IPS-11a (cell line): Measurements from ENCODE around the gene EVA1A.

Experiments
- H3K4me3 ChIP-seq: one replicate; pipeline ENCODE4 v1.5.1; 2013; ENCODE audit warnings: low read depth, low read length, control low read depth

EVA1A gene, protein sequence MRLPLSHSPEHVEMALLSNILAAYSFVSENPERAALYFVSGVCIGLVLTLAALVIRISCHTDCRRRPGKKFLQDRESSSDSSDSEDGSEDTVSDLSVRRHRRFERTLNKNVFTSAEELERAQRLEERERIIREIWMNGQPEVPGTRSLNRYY

DNA sequence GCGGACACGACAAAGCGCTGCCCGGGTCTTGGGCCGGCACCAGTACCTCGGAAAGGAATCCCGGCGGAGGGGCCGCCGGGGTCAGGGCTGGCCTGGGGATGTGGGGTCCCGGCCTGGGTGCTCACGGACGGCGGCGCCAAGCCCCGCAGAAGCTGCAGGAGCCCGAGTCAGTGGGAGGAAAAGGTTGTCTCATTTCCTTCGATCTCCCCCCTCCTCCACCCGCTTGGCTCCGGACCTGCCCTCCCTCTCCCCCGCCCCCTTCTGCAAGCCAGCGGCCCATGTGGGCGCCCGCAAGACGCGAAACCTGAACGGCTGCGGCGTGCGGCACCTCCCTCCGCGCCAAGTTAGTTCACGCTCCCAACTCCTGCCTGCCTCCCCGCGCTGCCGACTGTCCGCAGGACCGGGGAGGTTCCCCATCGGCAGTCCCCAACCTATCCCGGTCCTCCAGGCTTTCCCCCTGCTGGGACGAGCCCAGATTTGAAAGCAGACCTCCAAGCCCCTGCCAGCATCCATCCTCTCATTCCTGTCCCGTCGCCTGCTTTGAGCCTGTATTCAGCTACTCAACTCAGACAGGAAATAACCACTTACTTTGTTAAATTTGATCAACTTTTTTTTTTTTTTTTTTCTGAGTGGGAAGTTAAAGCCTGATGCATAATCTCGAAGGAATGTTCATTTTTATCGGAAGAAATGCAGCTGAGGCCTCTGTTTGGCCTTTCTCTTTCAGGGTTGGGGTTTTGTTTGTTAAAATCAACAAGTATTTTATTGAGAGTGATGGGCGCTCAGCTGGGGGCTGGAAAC lies at the start of gene EVA1A:
TSS of gene EVA1A (minus strand) at position 172 of the 798 bp plus-strand sequence. CDS start 42,799 bp downstream, outside the sequence.
- peak within 1 kb of the TSS; percentile 65 for H3K4me3 ChIP-seq

DNA sequence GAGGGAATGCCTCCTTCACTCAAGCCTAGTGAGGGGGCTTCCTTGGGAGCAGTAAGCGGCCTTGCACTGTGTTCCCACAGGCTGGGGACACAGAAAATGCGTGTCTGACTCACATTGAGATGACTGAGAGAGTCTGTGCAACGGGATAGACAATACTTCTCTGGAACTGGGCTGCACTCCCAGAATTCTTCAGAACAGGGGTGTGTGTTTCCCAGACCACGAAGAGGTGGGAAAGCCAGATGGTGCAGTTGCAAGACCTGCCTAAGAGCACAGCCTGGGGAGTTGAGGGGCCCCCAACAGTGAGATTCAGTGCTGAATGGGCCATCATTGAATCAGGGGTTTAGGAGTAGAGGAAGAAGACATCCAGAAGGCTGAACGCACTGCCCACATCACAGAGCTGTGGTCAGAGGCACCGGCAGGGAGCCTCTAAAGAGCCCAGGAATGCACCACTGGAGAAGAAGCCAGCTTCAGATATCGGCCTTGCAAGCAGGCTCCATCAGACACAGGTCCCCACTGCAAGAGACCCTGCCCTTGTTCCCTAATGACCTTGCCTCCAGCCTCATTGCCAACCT lies 49.3 kb upstream of the EVA1A start:
- no peak overlapping the region for H3K4me3 ChIP-seq

DNA sequence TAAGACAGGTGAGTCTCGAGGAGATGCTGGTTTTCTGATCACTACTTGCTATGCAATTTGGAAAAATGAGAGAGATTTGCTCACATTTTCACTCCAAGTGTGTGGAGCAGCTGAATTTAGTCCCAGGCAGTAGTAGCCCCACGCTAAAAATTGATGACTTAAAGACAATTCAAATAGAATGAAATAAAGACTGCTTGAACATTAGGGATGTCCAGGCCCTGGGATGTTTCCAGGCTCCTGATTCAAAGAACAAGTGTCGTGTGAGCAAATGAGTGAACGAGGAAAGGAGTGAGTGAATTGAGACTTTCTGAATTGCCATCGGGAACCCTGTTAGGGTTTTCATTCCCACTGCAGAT lies 48.6 kb upstream of the EVA1A start:
- H3K4me3 ChIP-seq: no peak overlapping the region

DNA sequence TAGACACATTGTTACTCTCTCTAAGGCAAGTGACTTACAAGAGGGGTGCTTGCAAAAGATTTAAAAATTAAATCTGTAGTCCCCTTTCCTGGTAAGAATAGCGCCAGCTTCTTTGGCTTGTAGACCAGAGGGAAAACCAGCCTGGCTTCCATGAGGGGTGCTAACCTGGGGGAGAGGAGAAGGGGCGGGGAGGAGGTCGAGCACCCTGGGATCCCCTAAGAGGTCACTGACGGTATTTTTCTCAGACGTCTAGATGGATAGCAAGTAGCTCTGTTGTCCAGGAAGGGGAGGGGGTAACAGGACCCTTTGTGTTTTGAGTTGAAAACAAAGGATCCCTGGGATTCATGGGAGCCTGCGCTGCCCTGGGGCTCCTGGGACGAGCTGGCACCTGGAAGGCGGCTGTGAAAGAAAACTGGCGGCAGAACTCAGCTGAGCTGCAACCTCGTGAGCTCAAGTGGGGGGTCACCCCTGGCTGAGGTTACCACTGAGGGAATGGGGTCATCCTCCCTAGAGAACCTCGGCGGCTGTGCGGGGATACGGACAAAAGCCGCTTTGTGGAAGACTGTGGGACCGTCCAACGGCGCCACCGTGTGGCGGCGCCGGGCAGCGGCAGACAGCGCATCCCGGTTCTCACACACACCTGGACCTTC lies 48.1 kb upstream of the EVA1A start:
- peak overlapping the region; percentile 31 for H3K4me3 ChIP-seq

DNA sequence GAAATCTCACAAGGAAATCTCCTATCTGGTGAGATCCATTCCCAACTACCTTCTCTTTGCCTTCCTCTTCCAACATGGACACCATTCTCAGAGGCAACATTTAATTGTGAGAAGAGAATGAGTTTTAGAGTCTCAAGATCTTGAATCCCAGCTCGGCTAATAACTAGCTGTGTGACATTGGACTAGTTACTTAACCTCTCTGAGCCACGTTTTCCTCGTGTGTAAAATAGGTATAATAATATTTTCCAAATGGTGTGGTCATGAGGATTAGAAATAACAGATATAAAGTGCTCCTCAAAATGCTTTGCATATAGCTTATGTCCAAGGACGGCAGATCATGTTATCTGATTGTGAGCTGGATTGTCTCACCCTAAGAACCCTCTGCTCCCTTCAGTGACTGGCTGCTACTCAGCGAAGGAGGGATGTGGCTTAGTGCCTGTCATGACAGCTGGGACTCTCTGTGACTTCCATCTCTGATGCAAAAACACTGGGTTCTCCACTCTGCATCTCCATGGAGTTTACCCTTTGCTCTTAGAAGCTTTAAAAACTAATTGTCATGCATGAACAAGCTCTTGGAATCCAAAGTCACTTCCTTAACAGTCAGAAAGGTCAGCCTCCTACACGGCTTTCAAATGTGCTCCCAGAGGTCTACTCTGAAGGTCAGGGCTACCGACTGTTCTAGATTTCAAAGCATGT lies 47.4 kb upstream of the EVA1A start:
- no peak overlapping the region for H3K4me3 ChIP-seq

DNA sequence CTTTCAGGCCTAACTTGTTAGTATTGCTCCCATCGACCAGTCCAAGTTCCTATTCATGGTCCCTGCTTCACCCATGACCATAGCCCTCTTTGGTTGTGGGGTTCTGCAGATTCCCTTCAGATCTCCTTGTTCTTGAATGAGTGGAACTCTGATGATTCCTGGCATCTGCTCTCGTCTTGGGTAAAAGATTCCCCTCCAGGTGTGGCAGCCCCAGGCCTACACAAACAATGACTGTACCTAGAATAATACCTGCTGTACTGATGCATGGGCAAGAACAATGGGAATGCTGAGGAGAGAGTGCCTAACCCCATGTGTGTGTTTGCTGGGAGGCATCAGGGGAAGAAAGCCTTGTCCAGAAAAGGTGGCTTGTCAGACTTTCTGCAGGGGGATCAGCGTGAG lies 46.7 kb upstream of the EVA1A start:
- H3K4me3 ChIP-seq: no peak overlapping the region

DNA sequence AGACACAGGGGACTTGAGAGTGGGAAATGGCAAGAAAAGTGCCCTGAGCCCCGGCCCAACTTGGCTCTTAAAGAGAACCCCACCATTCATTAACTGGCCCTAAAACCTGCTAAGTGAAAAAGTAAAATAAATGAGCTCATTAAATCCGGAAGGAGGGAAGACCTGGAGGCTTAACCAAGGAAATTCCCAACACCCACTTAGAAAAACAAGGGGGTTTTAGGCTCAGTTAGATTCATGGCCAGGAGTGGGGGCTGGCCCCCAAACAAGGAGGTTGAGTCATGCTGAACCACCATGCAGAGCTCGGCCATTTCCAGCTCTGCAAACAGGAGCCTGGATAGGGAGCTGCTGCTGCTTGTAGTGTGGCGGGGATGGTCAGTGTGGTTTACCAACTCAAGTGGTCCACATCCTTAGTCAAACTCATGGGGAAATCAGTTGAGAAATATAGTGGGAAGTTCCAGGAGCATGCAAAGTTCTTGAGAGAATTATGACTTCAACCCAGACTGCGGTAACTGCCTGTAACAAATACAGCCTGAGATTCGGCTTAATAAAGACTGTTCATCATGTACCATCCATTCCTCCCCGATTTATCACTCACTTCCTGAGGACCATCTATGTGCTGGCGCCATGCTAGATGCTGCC lies 46.1 kb upstream of the EVA1A start:
- no peak overlapping the region for H3K4me3 ChIP-seq

DNA sequence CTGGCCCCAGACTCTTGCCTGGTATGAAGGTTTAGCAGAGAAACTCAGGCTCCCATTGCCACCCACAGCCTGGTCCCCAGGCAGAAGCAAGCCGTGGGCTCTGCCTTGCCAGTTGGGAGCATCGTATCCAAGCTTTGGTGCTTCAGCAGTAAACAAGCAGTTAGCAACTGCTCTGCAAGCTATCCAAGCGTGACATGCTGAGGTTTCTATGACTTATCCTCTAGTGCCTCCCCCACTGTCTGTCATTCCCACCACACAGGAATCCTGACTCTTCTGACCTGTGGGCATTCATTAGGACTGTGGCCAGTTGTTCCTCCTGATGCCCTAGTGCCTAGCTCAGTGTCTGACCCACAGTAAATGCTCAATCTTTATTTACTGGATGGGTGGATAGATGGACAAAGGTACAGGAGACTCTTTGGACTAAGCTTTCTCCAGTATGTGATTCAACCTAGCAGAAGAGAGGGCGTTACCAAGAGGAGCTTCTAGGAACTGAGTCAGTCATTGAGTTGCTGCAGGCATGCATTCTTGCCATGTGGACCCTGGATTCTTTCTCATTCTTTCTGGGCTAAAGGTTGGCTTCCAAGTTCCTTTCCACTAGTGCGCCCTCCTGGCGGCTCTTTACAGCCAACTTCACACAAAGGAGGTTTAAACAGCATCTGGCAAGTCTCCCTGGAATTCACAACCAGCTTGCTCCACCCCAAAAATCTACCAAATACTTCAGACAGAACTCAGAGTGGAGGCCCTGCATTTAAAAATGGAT lies 45.2 kb upstream of the EVA1A start:
- no peak overlapping the region for H3K4me3 ChIP-seq

DNA sequence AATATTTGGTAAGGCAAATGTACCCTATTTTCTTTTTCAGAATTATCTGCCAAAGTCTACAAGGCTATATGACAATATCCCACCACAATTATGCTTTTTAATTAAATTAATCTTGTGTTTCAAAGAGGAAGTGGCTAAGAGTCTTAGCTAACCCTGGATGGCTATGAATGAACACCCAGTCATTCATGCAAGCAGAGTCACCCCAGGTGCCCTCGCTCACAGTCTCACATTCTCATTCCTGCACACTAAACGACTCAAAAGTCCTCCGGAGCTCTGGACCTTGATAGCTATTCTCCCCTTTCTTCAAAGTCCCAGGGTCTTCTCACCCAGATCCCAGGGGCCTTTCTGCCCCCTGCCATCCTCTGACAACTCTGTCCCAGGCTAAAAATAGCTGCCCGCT lies 43.7 kb upstream of the EVA1A start:
- no peak overlapping the region for H3K4me3 ChIP-seq

DNA sequence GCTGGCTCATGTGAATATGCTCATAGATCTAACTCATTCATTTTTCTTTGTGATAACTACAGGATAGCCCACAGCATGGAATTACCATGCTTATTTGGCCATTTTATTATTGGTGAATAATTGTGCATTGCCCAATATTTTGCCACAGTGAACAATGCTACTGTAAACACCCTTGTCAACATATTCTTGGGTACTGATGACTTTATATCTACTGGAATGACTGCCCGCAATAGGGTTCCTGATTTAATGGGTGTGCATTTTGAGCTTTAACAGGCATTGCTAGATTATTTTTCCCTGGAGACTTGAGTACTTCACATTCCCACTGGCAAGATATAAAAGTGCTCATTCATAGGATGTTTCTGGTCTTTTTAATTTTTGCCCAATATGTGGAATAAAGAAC lies 42.7 kb upstream of the EVA1A start:
- H3K4me3 ChIP-seq: no peak overlapping the region

DNA sequence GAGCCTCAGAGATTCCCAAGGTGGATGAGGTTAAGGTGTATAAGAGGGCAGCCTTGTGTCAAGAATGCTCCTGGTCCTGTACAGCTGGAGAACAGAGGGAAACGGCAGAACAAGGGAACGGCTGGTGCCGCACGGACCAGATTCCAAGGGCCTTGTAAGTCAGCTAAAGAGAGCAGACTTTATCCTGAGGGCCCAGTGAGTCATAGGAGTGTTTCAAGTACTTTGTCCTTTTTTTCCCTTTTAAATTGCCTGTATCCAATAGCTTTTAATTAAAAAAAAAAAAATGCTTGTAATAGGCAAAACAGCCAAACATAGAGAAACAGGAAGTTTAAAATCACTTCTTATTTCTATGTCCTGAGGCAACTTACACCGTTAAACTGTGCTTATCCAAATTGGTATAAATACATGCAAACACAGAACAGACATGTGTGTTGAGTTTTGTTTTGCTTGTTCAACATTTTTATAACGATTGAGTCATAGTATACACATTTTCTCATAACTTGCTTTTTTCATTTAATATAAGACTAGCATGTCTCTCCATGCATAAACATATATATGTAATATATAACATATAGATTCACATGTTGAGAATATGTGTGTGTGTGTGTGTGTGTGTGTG lies 42.1 kb upstream of the EVA1A start:
- no peak overlapping the region for H3K4me3 ChIP-seq

DNA sequence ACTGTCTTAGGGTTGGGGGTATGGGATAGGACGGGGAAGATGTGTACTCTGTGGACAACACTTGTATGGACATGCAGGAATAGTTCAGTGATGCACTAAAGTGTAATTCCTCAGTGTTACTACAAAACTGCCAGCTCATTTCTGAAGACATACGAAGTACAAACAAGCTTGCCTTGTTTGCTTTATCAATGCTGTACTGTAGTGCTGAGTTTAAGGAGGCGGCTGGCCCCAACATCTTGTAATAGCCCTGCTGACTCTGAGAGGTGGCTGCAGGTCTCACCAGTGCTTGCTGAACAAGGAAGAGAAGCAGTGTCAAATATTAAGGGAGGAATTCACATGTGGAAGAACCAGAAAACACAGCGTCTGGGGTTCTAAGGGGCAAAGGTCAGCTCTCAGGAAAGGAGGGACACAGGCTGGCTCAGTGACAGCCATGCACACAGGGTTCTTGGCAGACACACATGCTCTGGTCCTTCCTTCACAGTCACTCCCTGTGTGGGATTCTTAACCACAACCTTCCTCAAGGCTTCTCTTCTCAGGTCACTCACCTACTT lies 39.8 kb upstream of the EVA1A start:
- H3K4me3 ChIP-seq: no peak overlapping the region

DNA sequence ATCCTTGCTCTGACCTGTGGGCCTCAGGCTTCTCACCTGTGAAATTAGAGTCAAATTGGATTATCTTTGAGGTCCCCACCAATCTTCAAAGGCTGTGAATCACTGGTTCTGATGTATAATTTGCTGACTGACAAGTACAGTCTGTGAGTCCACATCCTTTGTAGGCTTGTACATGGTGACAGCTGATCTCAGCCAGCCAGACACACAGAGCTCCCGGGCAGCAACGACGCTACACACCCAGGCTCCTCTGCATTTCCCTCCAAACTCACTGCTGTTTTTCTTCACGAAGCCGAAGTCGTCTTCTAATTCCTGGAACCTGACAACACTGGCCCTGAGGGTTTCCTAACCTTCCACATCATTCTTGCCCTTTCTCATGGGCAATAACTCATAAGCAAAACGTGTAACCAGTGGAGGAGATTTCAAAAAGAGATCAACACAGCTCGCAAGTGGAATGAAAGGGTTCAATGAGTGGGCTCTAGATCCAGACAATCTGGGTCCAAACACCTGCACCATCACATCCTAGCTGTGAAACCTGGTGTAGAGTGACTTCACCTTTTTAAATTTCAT lies 37.9 kb upstream of the EVA1A start:
- no peak overlapping the region for H3K4me3 ChIP-seq

DNA sequence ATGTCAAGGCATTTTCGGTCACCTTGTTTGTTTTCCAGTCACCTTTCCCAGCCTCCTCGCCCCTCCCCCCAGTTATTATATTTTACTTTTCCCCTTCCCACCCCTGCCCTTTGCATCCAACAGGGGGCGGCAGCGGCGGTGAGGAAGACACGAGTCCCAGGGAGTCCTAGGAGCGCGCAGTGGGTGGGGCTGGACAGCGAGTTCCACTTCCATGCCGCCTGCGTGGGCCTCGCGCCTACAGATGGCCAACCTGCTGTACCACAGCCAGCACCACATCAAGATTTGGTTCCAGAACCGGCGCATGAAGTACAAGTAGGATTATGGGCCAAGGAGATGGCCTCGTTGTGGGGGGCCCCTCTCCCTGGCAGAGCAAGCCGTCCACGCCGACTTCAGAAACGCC lies 37.2 kb upstream of the EVA1A start:
- H3K4me3 ChIP-seq: no peak overlapping the region

DNA sequence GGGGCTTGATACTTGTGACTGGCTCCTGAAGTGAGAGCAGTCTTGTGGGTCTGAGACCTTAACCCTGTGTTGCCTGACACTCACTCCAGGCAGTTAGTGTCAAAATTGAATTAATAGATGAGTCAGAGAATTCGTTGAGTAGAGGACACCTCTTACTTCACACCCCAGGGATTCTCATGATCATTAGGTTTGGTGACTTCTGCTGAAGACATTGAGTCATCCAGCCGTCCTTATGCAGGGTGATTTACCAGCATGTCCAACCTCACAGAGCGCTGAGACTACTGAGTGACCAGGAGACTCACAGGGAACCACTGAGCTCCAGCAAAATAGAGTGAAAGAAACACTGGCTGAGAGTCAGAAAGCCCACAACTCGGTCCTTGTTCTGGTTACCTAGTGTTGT lies 36.0 kb upstream of the EVA1A start:
- no peak overlapping the region for H3K4me3 ChIP-seq

DNA sequence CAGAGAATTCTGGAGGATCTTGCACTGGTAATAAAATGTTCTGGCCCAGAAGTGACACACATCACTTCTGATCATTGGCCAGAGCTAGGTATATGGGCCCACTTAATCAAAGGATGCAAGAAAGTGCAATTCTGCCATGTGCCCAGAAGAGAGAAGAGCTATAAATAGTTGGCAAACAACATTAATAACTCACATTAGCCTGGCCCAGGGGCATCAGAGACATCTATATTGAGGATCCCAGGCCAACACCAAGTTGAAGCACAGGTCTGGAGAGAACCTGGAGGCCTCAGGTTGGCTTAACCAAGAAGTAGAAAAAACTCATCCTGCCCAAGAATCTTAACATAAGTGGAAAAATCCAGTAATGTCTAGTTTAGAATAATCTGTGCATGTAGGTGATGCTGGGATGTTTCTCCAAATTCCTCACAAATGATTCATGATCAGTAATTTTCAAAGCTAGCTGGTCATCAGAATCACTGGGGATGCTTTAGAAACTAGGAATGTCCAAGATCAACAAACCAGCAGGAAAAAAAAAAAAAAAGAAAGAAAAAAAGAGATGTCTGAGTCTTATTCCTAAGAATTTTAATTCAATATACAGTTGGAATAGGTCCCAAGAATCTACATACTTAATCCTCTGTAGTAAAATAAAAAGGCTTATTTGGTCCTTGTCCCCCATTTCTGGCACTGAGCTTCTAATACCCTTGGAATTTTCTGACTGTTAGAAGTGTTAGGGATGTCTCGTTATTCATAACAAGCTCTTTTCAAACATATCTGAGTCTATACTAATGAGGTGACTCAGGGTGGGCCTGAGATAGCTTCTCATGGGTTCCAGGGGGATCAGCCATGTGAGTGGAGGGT lies 35.0 kb upstream of the EVA1A start:
- no peak overlapping the region for H3K4me3 ChIP-seq

DNA sequence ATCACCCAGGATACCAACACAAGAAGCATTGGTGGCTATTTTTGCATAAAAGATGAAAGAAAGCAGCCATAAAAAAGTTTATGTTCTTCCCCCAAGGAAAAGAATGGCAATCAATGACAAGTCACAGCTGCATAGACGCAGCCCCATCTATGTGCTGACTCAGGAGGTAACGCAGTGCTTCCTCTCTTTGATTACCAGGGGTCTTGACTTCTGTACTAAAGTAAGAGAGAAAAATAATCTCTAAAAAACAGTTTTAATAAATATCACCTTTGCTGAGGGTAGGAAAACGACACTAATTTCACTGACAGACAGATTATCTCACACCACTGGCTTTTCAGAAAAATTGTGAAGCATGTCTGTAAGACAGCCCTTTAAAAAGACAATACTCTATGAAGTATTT lies 33.9 kb upstream of the EVA1A start:
- H3K4me3 ChIP-seq: no peak overlapping the region

DNA sequence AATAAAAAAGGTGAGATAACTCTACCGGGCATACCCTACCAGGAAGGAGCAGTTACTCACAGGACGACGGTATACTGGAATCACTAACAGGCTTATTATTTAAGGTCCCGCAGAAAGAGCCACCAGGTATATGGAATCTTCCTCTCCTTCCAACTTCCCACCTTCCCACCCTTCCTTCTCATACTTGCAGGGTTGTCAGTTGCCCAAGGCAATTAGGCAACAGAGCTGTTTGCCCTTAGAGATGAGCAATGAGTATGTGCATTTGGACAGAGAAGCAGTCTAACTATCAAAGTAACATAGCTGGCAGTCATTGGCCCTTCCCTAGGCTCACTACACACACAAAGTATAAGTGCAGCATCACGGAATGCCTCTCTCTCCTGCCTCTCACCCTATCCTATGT lies 32.1 kb upstream of the EVA1A start:
- no peak overlapping the region for H3K4me3 ChIP-seq
